Endometrial microvascular endothelial cells (primary cell): Measurements from ENCODE around the gene PPP2R2C. TPM values are rescaled to one million over a fixed set of nuclear protein-coding genes. Genes with fewer than 3 reads are reported as not detected.

Experiments used
- in situ Hi-C: cut with HindIII; loops from 2 replicates; pipeline ENCODE4 v1.10.0; 2017; ENCODE audit warnings: low sequenced_read_pairs, low pct_unique_long_range_greater_than_20kb; ENCODE audit errors: inconsistent ontology term
- total RNA-seq: library from RNA; depleted of rRNA; stranded (reverse); fragments of >200 nt; gene quantifications from one replicate; pipeline ENCODE4 v1.2.3, GENCODE V29; 2015; ENCODE audit errors: inconsistent ontology term

PPP2R2C gene
- total RNA-seq, 1 donor from 2014 or later = not detected

DNA sequence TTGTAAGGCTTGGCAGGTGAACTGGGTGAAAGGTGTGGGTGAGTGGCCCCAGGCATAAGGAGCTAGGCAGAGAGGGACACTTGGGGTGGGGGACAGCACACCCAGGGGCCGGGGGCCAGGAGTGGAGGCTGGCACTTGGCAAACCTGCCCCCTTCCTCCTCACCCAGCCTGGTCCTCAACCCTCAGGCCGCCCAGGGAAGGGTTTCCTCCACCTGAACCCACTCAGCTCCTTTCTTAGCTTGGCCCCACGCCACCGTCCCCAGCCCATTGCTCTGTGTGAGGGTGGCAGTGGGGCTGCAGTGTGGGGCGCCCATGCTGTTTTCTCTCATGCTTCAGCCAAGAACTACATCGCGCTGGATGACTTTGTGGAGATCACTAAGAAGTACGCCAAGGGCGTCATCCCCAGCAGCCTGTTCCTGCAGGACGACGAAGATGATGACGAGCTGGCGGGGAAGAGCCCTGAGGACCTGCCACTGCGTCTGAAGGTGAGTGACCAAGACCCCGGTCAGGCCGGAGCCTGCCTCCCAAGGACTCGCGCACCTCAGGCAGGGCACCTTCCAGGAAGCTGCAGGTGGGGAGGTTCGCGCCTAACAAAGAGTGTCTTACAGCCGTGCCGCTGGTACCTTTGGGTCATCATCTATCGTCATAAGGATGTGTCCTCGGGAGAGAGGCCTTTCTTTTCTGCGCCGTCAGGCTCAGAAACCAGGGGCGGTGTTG is 177.6 kb downstream of the PPP2R2C start:
- in situ Hi-C loops = no loop called here

DNA sequence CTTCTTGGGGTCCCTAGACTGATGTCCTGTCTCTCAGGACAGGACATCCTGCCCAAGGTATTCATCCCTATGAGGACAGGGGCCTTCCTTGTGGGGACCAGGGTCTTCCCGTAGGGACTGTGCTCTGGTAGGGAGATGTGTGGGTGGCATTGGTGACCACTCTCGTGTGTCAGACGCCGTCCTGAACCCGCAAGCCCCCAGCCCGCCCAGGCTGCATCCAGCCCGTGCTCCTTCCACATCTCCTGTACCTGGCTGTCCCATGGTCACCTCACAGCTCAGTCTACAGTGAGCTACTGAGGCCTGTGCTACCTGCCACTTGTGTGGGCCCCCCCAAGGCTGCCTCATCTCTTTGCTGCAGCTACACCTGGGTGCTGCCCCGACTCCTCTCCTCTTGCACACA is 178.8 kb downstream of the PPP2R2C start:
- in situ Hi-C loops = no loop called here

DNA sequence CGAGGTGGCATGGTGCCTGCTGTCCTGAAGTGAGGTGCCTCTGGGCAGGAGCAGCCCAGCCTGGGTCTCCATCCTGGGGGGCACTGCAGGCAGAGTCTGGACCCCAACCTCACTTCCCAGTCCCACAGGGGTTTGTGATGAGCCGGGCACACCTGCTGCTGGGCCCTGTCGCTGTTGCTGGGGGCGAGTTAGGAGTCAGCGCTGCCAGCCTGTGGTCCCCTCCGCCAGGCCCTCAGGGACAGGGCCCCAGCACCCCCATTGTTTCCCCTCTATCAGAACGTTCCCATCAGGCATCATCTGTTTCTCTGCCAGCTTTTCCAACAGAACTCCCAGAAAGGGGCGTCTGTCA is 179.3 kb downstream of the PPP2R2C start:
- in situ Hi-C loops = no loop called here

DNA sequence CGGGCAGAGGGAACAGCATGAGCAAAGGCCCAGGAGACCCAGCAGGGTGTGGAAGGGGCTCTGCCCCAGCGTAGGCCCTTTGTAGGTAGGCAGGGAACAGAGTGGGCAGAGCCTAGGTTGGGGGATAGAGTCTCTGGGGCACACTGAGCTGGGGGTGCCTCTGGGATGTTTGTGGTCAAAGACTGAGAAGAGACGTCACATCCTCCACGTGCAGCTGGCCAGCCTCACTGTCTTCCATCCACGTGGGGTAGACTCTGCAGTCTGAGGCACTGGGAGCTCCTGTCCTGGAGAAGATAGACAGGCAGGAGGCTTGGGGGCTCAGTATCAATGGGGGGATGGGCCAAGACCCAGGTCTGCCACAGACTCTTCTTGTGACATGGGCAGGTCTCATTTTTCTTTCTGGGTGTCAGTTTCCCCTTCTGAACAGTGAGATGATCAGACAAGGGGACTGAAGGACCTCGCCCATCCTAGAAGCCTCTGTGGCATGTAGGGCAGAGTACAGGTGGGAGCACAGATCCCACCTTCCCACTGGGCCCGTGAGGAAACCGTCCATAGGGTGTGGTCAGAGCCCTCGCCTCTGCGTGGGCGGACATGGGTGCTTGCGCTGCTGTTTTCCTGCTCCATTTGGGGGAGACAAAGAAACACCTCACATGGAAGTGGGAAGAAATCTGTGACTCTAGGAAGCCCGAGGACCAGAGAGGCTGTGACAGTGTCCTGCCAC is 179.9 kb downstream of the PPP2R2C start:
- in situ Hi-C loops = no loop called here

DNA sequence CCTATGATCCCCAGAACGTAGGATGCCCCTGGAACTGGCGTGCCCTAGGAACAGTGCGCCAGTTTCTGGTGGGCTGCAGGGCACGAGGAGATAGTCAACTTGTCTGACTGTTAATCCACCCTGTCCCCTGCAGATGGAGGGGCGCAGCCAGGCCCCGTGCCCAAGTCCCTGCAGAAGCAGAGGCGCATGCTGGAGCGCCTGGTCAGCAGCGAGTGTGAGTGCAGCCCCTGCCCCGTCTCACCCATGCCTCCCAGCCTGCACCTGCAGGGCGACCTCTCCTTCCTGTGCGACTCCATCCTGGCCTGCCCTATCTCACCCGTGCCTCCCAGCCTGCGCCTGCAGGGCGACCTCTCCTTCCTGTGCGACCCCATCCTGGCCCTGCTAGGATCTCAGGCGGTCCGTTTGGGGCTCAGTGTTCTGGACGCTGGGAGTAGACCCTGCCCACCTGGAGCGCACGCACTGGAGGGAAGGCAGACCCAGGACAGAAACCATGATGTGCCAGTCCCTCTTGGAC is 180.6 kb downstream of the PPP2R2C start:
- in situ Hi-C loops = no loop called here

DNA sequence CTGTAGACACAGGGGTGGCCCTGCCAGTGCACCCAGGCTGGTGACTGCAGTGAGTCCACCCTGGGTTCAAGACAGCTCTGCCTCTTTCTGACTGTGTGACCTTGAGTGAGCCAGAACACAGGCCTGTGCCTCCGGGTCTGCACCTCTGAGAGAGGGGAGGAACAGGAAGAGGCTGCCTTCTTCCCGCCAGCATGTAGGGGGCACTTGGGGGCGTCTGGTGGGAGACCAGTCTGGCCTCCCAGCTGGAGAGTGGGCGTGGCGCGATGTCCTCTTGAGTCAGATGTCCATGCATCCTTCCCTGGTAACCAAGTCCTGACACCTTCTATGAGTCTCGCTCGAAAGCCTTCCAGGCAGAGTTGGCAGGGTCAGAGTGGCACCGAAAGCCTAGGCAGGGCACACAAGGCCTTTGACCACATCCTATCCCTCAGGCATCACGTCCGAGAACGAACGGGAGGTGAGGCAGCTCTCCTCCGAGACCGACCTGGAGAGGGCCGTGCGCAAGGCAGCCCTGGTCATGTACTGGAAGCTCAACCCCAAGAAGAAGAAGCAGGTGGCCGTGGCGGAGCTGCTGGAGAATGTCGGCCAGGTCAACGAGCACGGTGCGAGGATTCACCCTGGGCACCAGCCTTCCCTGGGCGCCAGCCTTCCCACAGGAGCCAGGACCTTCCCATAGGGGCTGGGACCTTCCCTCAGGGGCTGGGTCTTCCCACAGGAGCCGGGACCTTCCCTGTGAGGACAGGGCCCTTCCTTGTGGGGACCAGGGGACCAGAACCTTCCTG is 181.5 kb downstream of the PPP2R2C start:
- in situ Hi-C loops = no loop called here

DNA sequence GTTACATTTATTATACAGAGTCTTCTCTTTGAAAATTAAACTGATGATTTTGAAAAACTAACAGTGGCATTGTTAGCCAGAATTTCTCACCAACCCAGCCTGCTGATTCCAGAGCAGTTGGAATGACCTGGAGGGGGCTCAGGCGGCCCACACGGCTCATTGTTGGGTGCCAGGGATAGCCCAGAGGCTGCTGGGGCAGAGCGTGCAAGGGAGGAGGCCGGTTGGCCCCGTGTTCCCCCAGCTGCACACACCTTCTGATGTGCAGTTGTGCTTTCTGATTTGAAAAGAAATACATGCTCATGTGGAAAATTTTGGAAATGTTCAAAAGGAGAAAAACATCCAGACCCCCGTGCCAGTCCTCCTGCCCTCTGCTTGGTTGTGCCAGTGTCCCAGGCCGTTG is 182.2 kb downstream of the PPP2R2C start:
- in situ Hi-C loops = no loop called here

DNA sequence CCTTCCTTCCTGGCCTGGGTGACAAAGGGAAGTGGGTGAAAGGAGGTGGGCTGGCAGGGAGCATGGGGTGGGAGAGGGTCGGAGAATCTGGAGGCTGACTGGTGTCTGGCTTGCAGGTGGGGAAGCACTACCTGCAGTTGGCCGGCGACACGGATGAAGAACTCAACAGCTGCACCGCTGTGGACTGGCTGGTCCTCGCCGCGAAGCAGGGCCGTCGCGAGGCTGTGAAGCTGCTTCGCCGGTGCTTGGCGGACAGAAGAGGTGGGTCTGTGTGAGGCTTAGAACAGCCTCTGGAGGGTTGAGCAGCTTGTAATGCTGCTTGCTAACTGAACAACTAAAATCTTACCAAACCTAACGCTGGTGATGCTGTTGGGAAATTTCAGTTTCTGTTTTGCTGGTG is 183.5 kb downstream of the PPP2R2C start:
- in situ Hi-C loops = no loop called here

DNA sequence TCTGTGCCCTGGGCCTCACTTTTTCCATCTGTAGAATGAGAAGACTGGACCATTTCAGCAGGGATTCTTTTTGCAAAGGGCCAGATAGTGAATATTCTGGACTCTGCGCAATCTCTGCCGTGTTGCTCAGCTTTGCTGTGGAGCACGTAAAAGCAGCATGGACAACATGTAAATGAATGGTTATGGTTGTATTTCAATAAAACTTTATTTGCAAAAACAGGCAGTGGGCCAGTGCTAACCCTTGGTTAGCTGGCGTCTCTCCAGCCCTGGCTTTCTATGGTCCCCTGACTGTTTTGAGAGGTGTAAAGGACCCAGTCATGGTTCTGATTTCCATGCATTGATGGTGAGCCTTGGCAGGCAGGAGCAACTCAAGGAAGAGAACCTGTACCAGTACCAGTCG is 184.1 kb downstream of the PPP2R2C start:
- in situ Hi-C loops = no loop called here

DNA sequence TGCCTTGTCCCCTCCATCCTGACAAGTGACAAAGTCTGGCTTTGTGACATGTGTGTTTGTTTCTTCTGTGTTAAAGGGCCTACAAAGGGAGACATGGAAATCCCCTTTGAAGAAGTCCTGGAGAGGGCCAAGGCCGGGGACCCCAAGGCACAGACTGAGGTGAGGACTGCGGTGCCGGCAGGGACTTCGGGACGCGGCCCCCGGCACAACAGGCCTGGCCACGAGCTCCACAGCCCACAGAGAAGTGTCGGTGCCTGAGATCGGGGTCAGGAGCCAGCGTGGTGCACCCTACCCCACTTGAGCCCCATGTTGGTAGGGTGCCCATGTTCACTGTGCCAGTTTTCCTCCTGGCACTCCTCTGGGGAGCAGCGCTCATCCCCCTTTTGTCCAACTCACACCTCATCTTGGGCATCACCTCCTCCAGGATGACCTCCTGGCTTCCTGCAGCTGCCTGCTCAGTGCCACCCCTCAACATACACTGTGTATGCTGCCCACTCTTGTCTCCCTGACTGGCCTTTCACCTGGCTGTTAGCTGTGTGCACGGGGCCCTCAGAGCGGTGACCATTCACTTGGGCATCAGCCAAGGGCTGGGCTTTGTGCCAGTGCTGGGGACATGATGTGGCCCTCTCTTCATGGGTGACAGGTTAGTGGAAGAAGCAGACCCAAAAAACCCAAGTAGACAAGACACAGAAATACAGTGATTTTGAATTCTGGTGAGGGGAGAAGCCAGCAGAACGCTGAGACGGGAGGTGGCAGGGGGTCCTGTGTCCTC is 185.2 kb downstream of the PPP2R2C start:
- in situ Hi-C loops = no loop called here

DNA sequence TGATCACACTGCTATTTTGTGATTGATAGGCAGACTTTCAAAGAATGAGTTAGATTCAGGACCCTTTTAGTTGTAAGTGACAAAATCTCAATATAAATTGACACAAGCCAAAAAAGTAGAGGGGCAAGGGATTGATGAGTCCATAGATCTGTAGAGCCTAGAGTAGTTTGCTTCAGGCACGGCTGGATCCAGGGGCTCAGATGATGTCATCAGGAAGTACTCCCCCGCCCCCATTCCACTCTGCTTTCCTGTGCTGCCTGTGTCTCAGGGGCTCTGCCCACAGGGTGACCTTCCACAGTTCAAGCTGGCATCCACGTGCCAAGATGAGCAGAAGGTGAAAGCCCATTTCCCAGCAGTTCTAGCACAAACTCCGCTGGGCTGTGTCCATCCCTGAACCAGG is 189.1 kb downstream of the PPP2R2C start:
- in situ Hi-C loops = no loop called here

DNA sequence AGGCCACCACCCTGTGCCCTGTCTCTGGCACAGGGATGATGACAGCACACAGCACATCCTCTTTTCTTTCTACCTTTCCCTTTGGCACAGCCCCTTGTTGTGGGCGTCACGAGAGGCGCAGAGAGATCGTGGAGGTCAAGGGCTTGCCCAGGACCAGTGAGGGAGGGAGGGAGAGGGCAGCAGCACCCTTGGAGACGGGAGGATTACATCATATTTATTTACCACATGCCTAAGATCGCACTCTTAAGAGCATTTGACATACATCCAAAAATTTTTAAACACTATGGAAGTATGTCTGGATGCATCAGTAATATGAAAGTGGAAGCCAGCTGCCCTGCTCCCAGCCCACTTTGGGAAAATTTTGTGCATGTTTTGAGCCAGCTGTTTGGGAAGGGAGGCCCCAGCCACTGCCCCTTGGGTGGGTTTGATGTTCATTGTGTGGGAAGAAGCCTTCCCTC is 190.1 kb downstream of the PPP2R2C start:
- in situ Hi-C loops = no loop called here

DNA sequence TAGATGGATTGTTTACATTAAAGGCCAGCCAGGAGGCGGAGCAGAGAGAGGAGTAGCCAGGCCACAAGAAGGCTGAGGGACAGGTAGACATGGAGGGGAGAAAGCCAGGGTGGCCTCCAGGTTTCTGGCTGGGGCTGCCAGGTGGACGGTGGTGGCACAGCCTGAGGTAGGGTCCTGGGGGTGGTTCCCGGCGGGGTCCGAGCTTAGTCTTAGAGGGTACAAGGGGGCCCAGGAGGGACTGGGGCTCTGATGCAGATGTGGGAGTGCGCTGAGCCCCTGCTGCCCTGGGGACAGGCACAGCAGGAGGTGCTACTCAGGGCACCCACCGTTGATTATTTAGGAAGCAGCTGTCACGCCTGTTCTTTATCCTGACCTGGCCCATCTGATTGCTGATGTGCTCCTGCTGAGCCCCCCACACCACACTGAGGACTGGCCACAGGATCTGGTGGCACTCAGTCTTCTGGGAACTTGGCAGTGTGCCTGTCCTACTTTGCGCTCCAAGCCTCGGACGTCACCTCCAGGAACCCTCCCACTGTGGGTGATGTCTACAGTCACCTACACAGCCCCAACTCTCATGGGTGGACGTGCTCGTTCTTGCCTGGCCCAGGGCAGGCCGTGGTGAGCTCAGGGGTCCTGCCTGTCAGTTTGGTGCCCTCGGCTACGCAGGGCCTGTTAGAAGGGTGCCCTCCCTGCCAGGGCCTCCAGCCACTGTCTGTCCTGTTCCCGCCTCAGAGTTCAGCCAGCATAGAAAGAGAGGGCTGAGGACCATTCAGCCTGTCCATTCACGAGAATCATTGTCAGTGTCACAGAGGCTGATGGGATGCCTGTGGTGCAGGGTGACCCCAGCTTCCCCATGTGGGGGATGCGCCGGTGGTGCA is 190.7 kb downstream of the PPP2R2C start:
- in situ Hi-C loops = no loop called here

DNA sequence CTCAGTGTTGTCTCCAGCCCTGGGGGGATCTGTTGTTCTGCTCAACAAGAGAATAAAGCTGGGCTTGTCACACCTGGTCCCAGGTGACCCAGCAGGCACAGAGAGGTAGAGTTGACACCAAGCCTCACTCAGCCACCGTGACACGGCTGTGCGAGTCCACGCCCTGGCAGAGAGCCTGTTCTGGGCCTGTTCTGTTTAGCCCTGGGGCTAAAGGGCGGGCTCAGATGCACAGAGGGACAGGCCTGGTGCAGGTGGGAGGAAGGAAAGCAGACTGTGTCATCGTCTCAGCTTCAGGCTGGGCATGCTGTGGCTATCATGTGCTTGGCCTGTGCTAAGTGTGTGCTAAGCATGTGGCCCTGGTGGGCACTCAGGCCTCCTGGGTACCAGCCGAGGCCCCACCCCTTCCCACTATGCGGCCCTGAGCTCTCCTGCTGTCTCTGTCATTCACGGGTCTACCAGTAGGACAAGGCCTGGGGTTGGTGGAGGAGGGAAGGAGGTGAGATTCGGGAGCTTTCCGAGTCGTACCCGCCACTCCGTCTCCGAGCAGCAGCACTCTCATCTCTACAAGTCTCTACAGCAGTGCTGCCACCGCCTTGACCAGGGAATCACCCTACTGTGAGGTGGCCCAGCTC is 191.9 kb downstream of the PPP2R2C start:
- in situ Hi-C loops = no loop called here

DNA sequence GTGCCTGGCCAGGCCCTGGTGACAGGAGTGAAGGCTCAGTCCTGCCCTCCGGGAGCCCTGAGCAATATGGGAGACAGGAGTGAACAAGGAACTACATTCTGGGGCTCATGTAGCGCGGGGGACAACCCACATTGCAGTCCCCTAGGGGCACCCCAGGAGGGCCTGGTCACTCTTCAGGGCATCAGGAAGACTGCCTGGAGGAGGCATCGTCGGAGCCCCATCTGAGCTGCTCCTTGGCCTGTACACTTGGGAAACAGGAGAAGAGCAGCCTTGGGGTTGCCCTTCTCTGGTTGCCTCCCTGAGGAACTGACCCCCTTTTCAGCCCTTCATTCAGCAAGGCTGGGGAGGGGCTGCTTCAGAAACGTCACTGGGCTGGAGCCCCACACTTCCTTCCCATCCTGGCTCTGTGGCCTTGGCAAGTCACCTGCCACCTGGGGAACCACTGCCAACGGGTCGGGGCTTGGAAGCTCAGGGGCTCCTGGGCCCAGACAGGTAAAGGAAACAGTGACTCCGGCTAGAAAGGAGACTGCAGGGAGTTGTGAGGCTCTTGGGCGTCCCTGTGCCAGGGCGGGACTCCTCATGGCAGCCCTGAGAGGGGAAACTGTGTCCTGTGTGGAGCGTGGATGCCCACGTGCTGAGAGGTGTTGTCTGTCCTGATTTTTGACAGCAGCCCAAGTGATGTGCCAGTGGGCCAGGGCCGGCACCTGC is 192.7 kb downstream of the PPP2R2C start:
- in situ Hi-C loops = no loop called here

DNA sequence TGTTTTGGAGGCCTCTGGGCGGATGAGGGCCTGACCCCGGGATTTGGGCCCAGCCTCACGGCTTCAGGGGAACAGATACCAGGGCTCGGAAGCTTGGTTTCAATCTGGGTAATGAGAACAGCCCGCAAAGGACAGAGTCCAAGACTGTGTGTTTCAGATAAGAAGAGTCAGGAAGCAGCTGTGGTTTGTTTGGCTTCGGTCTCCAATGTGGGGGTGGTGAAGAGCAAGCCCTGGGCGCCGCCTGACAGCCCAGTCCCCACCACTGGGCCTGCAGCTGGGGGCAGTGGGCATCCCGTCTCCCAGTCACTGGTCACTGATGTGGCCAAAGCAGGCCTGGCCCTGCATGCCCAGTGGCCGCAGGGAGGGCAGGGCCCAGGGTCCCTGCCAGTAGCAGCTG is 193.6 kb downstream of the PPP2R2C start:
- in situ Hi-C loops = no loop called here
